Natural killer cell (primary cell): ENCODE results near the gene CBLB. TPM values are rescaled to one million over a fixed set of nuclear protein-coding genes. Genes with fewer than 3 reads are reported as not detected.

Experiments
- ATAC-seq, 3 donors: fragments of 150-1000 bp in 2 of 3; fragments of 200-7000 bp in 1 of 3; cut with Tn5 transposase; 1 replicate in 1 of 3; 2 replicates in 2 of 3; pipeline ENCODE4 v1.10.0; 2021; ENCODE audit warnings: mild to moderate bottlenecking in 2 of 3, moderate library complexity in 2 of 3
- DNase-seq, 2 donors: peaks; one replicate each; pipeline versions ENCODE4 v3.0.0 to v3.0.0-alpha.2; 2013 to 2021; ENCODE audit warnings: mixed read lengths in 1 of 2
- H3K27ac ChIP-seq: one replicate; pipeline ENCODE4 v1.5.1; 2013; ENCODE audit warnings: mild to moderate bottlenecking, low read length
- H3K27me3 ChIP-seq: one replicate; pipeline ENCODE4 v1.6.1; 2013; ENCODE audit warnings: low read length; ENCODE audit not compliant: control insufficient read depth, insufficient read depth
- H3K36me3 ChIP-seq: one replicate; pipeline ENCODE4 v1.6.1; 2013; ENCODE audit warnings: low read length; ENCODE audit not compliant: control insufficient read depth, insufficient read depth
- H3K4me1 ChIP-seq: one replicate; pipeline ENCODE4 v1.6.1; 2013; ENCODE audit warnings: low read length; ENCODE audit not compliant: control insufficient read depth, insufficient read depth
- H3K4me3 ChIP-seq: one replicate; pipeline ENCODE4 v1.5.1; 2013; ENCODE audit warnings: low read length
- H3K9me3 ChIP-seq: one replicate; pipeline ENCODE4 v1.6.1; 2013; ENCODE audit warnings: low read length; ENCODE audit not compliant: control insufficient read depth, insufficient read depth
- H3K27ac Mint-ChIP-seq, 2 donors: one replicate each; pipeline ENCODE4 v1.8.0; 2022; ENCODE audit warnings: mild to moderate bottlenecking in 2 of 2, mixed read lengths in 2 of 2, moderate library complexity in 1 of 2
- H3K27me3 Mint-ChIP-seq, 2 donors: one replicate each; pipeline ENCODE4 v1.8.0; 2022; ENCODE audit warnings: low read depth in 2 of 2, mixed read lengths in 2 of 2
- H3K36me3 Mint-ChIP-seq: one replicate; pipeline ENCODE4 v1.8.0; 2022; ENCODE audit warnings: mixed read lengths
- H3K4me1 Mint-ChIP-seq, 2 donors: one replicate each; pipeline ENCODE4 v1.8.0; 2022; ENCODE audit warnings: mixed read lengths in 2 of 2
- H3K4me3 Mint-ChIP-seq: one replicate; pipeline ENCODE4 v1.8.0; 2022; ENCODE audit warnings: mild to moderate bottlenecking, moderate library complexity, mixed read lengths
- H3K9me3 Mint-ChIP-seq, 2 donors: one replicate each; pipeline ENCODE4 v1.8.0; 2022; ENCODE audit warnings: mixed read lengths in 2 of 2
- WGBS: methylation state at CpG from one replicate; pipeline ENCODE4 v1.1.7; 2013; ENCODE audit warnings: missing lambda C conversion rate; ENCODE audit not compliant: insufficient coverage; 5-methylcytosine and 5-hydroxymethylcytosine counted together
- intact Hi-C: fragments of 100-400 bp; cut with micrococcal nuclease; formaldehyde crosslinking; loops from one replicate; pipeline ENCODE4 v1.14.2; 2022
- total RNA-seq, 4 donors: library from RNA; stranded (reverse); fragments of 120-200 nt in 1 of 4; gene quantifications; one replicate each; pipeline versions ENCODE4 v1.2.3 to v1.2.4, GENCODE V29; 2013 to 2022
- TF ChIP-seq, protein P1 (sequence below): fragments of 200-600 bp; IDR thresholded peaks from one replicate; pipeline ENCODE4 v1.8.0; 2022; ENCODE audit warnings: antibody characterized with exemption

Gene CBLB
- total RNA-seq, 3 donors from 2014 or later (not counting 1 experiment from before 2014, with no cell fraction given), result 180 to 287 (median 230) TPM

DNA sequence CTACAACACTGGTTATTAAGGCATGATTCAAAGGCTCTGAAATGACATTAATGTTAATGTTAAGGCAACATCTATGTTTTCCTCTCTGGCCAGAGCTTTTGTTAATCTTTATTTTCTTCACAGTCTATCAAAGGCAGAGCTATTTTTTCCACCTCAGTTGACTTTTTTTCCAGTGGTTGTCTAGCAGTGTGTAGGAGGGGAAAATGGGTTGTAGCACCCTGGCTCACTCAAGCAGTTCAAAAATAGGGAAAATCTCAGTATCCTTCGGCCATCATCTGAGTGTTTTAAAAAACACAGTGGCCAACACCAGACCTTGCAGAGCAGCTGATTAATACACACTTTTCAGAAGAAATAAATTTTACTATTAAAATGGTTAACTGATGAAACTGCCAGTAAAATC lies 21.4 kb downstream of the CBLB start:
- TF ChIP-seq, protein P1, sequence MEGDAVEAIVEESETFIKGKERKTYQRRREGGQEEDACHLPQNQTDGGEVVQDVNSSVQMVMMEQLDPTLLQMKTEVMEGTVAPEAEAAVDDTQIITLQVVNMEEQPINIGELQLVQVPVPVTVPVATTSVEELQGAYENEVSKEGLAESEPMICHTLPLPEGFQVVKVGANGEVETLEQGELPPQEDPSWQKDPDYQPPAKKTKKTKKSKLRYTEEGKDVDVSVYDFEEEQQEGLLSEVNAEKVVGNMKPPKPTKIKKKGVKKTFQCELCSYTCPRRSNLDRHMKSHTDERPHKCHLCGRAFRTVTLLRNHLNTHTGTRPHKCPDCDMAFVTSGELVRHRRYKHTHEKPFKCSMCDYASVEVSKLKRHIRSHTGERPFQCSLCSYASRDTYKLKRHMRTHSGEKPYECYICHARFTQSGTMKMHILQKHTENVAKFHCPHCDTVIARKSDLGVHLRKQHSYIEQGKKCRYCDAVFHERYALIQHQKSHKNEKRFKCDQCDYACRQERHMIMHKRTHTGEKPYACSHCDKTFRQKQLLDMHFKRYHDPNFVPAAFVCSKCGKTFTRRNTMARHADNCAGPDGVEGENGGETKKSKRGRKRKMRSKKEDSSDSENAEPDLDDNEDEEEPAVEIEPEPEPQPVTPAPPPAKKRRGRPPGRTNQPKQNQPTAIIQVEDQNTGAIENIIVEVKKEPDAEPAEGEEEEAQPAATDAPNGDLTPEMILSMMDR, result no peak
- no CpG with 5 or more reads among the region's 1 CpG for WGBS
- Histone ChIP-seq H3K4me1 (no peaks in the 10 kb centered on the region), H3K9me3 (no peaks in the 10 kb centered on the region), H3K27me3 (no peaks in the 10 kb centered on the region), H3K27ac (no peak overlapping the region), H3K36me3 (peaks cover 44% of the 10 kb centered on the region), H3K4me3 (no peak overlapping the region)
- Mint-ChIP-seq H3K36me3 (no peaks in the 10 kb centered on the region), H3K4me3 (peak overlapping the region; percentile 54), H3K27me3 (no peaks in the 10 kb centered on the region), H3K9me3 (no peaks in the 10 kb centered on the region), H3K27ac (peak overlapping the region; percentile 2 to 13), H3K4me1 (peaks cover 59 to 66% of the 10 kb centered on the region in 2 donors)
- ATAC-seq, result no peak
- DNase-seq, result no peak
- intact Hi-C loops, result loop anchor here (5.0 kb wide), 1 partner anchor 95 kb away; no protein-coding TSS in a partner anchor

GRCh38 chr3:105846809-105847208 lies 22.0 kb downstream of the CBLB start:
- Histone ChIP-seq H3K27ac (no peak overlapping the region), H3K4me1 (no peaks in the 10 kb centered on the region), H3K27me3 (no peaks in the 10 kb centered on the region), H3K9me3 (no peaks in the 10 kb centered on the region), H3K36me3 (peaks cover 43% of the 10 kb centered on the region), H3K4me3 (no peak overlapping the region)
- TF ChIP-seq, protein P1, result no peak
- peak overlapping the region; percentile 45 for H3K4me3 Mint-ChIP-seq
- WGBS, result no CpG with 5 or more reads among the region's 1 CpG
- intact Hi-C loops, result loop anchor here (5.0 kb wide), 1 partner anchor 95 kb away; no protein-coding TSS in a partner anchor
- no peak for DNase-seq
- peaks cover 65 to 72% of the 10 kb centered on the region in 2 donors for H3K4me1 Mint-ChIP-seq
- ATAC-seq, result no peak
- peak overlapping the region; percentile 2 to 13 for H3K27ac Mint-ChIP-seq
- H3K9me3 Mint-ChIP-seq, result no peaks in the 10 kb centered on the region
- no peaks in the 10 kb centered on the region for H3K36me3 Mint-ChIP-seq
- H3K27me3 Mint-ChIP-seq, result no peaks in the 10 kb centered on the region

GRCh38 chr3:105845488-105845887 lies 23.3 kb downstream of the CBLB start:
- TF ChIP-seq, protein P1, result no peak
- DNase-seq (no peak), ATAC-seq (no peak)
- H3K27me3 ChIP-seq, result no peaks in the 10 kb centered on the region
- H3K36me3 ChIP-seq, result peaks cover 38% of the 10 kb centered on the region
- no peaks in the 10 kb centered on the region for H3K27me3 Mint-ChIP-seq
- H3K4me1 ChIP-seq, result no peaks in the 10 kb centered on the region
- H3K27ac ChIP-seq, result no peak overlapping the region
- no peak overlapping the region for H3K4me3 ChIP-seq
- no peaks in the 10 kb centered on the region for H3K9me3 ChIP-seq
- H3K36me3 Mint-ChIP-seq, result peaks cover 1% of the 10 kb centered on the region
- H3K4me1 Mint-ChIP-seq, result peaks cover 57 to 66% of the 10 kb centered on the region in 2 donors
- H3K9me3 Mint-ChIP-seq, result no peaks in the 10 kb centered on the region
- H3K27ac Mint-ChIP-seq, result peak overlapping the region; percentile 67 to 72
- intact Hi-C loops, result loop anchor here (2.0 to 5.0 kb wide), 3 partner anchors 17 to 93 kb away; partner anchors contain the start of gene CBLB
- no CpG with 5 or more reads among the region's 1 CpG for WGBS
- peak overlapping the region; percentile 35 for H3K4me3 Mint-ChIP-seq

DNA sequence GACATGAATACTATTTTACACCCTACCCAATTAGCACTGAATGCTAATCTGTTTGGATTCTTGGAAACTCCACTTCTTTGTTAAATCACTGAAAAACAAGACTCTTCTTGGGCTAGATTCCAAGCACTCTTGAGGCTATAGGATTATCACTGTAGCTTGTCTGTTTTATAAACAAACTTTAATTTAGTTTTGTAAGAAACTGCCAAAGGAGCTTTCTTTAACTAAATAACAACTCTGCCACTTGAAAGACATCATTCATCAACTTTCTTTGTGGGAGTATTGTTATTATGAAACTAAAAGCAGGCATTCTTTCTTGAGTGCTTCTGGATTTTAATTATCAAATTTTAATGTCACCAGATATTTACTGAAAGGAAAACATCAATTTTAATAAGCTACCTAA lies 24.1 kb downstream of the CBLB start:
- Histone ChIP-seq H3K36me3 (peaks cover 38% of the 10 kb centered on the region), H3K4me3 (no peak overlapping the region), H3K27me3 (no peaks in the 10 kb centered on the region), H3K27ac (no peak overlapping the region), H3K9me3 (no peaks in the 10 kb centered on the region), H3K4me1 (no peaks in the 10 kb centered on the region)
- Mint-ChIP-seq H3K4me1 (peaks cover 64 to 69% of the 10 kb centered on the region in 2 donors), H3K36me3 (peaks cover 8% of the 10 kb centered on the region), H3K9me3 (no peaks in the 10 kb centered on the region), H3K4me3 (peak overlapping the region; percentile 9), H3K27ac (peak overlapping the region; percentile 79 to 83), H3K27me3 (no peaks in the 10 kb centered on the region)
- peak in 1 of 3 donors; percentile 7 for ATAC-seq
- DNase-seq, result no peak
- TF ChIP-seq, protein P1, result no peak
- intact Hi-C loops, result loop anchor here (2.0 to 5.0 kb wide), 4 partner anchors 16 to 92 kb away; partner anchors contain the start of gene CBLB
